ENCODE results near the gene CCDC63.

Gene CCDC63

DNA sequence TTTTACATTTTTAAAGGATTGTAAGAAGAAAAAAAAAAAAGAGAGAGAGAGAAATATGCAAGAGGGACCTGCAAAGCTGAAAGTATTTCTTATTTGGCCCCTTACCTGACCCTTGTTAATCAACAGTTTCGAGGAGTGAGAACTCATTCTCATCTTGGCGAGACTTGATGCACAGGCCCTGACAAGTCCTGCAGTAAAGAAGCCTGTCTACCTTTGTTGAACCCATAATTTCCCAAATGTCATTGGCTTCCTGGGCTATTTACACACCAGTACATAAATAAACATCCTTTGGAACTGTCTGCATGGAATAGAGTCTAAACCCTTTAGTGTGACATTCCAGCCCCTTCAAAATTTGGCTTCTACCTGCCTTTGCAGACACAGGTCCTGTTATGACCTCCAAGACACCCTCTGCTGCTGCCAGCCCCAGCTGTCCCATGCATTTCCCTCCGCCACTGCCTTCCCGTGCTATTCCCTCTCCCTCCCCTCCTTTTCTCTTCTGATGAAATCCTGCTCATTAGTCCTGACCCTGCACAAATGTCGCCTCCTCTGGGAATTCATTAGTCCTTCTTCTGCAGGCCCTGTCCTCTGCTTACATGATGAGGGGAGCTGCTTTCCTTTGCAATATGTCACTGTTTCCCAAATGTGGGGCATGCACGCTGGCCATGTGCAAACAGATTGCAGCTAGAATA, 38.5 kb downstream of the CCDC63 start:
- DNase-seq (ENCODE audit: low read depth) = no peak

DNA sequence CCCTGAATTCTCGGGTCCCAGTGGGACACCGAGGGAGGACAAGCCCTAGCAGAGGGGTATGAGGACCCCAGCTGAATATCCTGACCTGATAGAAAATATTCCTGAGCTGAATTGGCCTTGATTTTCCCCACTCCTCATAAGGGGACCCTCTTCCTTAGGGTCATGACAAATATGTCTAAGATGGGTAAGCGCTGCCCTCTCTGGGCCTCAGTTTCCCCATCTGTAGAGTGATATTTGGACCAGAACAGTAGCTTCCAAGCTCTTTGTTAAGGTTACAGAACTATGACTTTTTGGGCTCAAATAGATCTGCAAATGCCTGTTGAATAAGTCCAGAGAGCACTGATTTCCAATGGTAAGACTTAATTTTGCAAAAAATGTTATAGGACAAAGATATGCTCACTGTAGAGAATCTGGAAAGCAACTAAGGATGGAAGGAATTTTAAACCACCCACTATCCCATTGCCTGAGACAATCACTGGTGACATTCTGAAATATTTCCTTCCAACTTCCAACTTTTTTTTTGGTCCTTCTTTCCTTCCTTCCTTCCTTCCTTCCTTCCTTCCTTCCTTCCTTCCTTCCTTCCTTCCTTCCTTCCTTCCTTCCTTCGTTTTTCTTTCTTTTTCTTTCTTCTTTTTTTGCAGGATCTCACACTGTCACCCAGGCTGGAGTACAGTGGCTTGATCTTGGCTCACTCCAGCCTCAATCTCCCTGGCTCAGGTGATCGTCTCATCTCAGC, 41.6 kb downstream of the CCDC63 start:
- no peak for DNase-seq (ENCODE audit: low read depth)

DNA sequence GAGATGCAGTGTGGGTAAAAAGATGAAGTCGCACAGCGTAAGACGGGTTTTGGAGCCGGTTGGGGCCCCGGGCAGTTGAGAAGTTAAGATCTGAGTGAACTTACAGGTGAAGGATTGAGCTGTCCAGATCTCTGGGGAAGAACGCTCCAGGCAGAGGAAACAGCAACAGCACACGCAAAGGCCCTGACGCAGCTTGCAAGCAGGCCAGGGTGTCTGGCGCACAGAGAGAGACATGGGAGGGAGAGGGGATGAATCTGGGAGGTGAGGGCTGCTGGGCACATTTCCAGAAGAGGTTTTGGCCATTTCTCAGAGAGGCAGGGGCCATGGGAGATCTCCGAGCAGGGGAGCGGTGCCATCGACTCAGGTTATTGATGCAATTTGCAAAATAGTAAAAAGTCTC, 42.6 kb downstream of the CCDC63 start:
- no peak for DNase-seq (ENCODE audit: low read depth)

DNA sequence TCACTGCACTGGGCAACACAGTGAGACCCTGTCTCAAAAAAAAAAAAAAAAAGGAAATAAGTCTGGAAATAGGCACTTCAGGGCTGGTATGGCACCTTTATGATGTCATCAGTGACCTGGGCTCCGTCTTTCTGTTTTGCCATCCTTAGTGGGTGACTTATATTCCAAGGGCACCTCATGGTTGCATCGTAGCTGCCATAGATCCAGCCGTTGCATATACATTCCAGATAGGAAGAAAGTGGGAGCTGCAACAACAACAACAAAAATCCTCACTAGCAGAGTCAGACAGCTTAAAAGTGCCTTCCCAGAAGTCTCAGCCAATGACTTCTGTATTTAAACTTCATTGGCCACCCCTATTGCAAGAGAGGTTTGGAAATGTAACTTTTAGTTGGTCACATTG, 47.2 kb downstream of the CCDC63 start:
- no peak for DNase-seq (ENCODE audit: low read depth)

DNA sequence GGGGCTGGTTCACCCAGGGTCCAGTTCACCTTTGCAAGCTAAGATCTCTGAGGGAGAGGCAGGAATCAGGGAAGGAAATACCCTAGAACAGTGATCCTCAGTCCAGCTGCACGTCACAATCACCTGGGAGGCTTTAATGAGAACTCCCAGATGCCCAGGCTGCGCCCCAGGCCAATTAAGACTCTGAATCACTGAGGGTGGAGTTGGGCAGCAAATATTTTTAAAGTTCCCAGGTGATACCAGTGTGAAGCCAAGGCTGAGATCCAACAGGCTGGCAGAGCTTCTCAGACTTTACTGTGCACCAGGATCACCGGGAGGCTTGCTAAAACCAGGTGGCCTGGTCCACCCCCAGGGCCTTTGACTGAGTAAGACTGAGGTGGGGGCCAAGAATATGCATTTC, 49.8 kb downstream of the CCDC63 start:
- DNase-seq (ENCODE audit: low read depth) = no peak

DNA sequence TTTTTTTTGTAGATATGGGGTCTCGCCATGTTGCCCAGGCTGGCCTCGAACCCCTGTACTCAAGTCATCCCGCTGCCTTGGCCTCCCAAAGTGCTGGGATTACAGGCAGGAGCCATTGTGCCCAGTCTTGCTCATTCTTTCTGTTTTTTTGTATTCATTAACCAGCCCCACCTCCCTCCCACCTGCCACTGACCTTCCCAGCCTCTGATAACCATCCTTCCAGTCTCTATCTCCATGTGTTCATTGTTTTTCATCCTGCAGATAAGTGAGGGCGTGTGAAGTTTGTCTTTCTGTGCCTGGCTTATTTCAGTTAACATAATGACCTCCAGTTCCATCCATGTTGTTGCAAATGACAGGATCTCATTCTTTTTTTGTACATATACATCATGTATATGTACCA, 54.6 kb downstream of the CCDC63 start:
- DNase-seq (ENCODE audit: low read depth) = no peak

DNA sequence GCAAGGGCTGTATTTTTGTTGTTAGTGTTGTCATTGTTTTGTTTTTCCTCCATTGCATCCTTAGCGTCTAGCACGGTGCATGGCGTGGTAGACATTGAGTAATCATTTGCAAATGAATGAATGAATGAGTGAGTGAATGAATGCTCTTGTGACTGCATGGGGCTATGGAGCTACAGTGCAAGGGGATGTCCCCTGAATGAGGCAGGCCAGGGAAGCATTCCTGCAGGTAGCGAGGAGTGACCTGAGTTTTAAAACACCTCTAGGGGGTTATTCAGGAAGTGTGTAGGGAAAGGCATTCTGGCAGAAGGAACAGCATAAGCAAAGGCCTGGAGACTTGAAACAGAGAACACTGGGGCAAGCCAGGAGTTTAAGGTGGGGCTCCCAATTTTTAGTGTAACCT, 56.7 kb downstream of the CCDC63 start:
- no peak for DNase-seq (ENCODE audit: low read depth)

DNA sequence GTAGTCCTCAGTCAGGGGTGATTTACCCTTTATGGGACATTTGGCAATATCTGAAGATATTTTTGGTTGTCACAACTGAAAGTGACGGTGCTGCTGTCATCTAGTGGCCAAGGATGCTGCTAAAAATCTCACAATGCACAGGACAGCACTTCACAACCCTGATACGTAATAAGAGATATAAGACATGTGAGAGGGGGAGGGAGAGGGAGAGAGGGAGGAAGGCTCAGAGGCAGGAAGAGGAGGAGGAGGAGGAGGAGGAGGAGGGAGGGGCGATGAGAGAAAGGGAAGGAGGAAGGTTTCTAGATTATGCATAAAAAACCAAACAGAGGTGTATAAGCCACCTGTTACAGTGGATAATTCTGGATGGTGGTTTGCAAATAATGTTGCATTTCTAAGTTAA, 59.3 kb downstream of the CCDC63 start:
- no peak for DNase-seq (ENCODE audit: low read depth)

DNA sequence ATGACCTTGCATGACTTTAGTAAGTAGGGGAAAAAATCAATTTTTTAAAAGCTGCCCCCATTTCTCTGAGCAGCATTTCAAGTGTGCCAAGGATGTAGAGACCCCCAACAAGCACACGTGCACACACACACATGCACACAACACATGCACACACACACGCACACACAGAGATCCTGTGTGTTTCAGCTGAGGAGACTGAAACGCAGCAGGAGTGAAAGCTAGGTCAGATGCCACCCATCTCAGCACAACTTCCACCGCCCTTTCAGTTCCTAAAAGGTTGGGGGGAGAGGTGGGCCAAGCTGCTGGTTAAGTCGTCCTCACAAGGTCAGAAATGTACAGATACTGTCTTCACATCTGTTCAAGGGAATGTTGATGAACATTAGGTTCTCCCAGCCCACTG, 59.7 kb downstream of the CCDC63 start:
- DNase-seq (ENCODE audit: low read depth) = no peak

DNA sequence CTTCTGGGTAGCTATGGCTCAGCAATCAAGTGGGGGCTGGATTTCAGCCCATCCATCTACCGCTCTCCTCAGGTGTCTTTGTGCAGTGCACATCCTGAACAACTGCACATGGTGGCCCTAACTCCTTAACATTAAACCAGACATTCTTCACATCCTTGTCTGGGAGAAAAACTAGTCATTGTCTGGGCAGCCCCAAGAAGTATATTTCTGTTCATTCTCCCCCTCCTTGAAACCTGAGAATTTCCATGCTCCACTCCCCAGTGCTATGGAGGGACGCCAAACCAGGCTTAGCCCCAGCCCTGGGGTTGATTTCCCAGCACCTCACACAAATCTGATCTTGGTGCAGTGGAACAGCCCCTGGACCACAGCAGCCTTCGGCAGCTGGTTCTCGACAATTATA, 60.2 kb downstream of the CCDC63 start:
- DNase-seq (ENCODE audit: low read depth) = no peak

DNA sequence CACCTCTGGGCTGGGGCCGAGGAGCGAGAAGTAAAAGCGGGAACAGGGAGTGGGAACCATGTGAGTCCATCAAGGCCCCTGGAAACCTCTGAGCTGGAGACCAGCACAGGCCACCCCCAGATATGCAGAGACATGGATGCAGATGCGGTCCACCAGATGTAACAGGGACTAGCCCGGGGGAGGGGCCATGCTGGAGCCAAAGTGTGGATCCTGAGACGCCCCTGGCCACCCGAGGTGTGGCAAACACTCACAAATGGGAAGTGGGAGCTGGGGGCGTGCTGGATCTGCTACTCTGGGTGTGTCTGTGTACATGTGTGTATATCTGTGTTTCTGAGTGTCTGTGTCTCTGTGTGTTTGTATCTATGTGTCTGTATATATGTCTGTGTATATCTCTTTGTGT, 60.8 kb downstream of the CCDC63 start:
- no peak for DNase-seq (ENCODE audit: low read depth)

DNA sequence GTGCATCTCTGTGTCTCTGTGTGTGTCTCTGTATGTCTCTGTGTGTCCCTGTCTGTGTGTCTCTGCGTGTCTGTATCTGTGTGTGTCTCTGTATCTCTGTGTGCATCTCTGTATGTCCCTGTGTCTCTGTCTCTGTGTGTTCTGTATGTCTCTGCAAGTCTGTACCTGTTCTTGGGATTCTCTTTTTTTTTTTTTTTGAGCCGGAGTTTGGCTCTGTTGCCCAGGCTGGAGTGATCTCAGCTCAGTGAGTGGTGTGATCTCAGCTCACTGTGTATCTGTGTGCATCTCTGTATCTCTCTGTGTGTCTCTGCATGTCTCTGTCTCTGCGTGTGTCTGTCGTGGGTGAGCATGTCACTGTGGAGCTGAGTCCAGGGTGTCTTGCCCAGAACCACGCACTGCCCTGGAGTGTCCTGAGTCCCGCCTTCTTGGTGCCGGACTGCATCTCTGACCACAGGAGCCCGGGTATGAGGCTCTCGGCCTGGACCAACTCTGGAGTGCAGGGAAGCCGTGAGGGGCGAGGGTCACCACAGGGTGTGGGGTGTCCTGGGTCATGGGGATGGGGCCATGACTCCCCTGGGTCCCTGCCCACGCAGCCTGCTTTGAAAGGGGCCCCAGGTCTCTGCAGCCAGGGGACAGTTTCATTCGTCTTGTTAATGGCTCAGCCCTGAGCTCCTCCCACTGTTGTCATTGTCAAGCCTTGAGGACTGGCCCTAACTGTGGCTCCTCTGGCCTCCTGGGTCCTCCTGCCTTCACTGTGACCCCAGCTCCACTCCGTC, 61.8 kb downstream of the CCDC63 start:
- no peak for DNase-seq (ENCODE audit: low read depth)

DNA sequence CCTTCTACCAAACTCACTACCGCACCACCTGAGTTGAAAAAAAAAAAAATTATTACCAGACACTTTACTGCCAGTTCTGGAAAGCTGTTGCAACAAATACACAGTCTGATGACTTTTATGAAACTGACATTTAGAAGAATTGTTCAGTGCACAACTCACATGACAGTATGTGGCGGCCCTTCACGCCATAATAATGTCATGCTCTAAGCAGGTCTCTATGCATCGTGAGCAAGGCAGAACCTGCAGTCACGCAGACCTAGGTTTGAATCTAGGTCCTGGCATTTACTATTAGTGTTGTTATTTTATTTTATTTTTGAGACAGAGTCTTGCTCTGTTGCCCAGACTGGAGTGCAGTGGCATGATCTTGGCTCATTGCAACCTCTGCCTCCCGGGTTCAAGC, 65.5 kb downstream of the CCDC63 start:
- DNase-seq (ENCODE audit: low read depth) = no peak

DNA sequence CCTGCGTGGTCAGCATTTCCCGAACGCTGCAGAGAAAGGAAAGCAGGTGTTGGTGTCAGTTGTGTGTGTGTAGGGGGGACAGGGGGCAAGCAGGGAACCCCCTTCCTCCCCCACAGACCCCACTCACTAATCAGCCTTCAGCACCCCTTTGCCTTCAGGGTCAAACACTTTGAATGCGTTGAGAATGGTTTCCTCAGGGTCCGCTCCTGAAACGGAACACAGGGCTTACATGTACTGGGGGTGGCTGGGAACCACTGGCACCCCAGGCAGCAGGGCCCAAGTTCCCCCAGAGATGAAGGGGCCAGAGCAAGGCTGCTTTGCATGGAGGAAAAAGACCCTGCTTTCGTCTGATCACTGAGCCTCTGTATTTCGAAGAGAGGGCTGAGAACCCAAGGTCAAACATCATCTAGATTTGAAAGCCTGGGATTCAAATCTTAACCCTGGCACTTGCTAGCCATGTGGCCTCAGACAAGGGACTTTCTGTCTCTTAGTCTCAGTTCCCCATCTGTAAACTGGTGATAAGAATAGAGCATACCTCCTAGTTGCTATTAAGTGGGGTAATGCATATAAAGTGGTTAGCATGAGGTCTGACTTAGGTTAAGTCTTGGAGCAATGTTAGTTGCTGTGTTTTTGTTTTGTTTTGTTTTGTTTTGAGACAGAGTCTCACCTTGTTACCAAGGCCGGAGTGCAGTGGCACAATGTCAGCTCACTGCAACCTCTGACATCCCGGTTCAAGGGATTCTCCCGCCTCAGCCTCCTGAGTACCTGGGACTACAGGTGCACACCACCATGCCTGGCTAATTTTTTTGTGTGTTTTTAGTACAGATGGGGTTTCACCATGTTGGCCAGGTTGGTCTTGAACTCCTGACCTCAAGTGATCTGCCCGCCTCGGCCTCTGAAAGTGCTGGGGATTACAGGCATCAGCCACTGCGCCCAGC, 66.6 kb downstream of the CCDC63 start:
- DNase-seq (ENCODE audit: low read depth) = no peak

DNA sequence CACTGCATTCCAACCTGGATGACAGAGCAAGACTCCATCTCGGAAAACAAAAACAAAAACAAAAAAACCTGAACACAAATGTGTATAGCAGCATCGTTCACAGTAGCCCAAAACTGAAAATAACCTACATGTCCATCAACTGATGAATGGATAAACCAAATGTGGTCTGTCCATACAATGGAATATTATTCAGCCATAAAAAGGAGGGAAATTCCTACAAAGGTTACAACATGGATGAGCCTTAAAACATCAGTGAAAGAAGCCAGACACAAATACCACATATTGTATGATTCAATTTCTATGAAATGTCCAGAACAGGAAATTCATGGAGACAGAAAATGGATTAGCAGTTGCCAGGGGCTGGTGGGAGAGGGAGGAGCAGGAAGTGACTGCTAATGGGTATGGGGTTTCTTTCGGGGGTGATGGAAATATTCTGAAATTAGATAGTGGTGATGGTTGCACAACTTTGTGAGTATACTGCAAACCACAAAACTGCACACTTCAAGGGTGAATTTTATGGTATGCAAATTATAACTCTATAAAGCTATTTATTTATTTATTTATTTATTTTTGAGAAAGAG, 69.6 kb downstream of the CCDC63 start:
- DNase-seq (ENCODE audit: low read depth) = no peak

DNA sequence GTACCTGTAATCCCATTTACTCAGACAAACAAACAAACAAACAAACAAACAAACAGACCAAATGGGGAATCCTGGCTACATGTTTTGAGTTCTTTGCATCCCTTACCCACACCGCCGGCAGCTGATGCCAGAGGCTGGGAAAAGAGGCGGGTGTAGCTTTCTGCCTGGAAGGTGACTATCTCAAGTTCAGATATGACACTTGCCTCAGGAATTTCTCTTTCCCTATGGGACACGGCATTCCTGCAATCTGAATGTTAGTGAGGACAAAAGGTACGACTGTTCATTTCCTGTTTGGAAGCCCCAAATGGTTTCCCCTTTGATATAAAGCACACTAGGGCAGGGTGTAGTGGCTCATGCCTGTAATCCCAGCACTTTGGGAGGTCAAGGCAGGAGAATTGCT, 70.7 kb downstream of the CCDC63 start:
- no peak for DNase-seq (ENCODE audit: low read depth)

DNA sequence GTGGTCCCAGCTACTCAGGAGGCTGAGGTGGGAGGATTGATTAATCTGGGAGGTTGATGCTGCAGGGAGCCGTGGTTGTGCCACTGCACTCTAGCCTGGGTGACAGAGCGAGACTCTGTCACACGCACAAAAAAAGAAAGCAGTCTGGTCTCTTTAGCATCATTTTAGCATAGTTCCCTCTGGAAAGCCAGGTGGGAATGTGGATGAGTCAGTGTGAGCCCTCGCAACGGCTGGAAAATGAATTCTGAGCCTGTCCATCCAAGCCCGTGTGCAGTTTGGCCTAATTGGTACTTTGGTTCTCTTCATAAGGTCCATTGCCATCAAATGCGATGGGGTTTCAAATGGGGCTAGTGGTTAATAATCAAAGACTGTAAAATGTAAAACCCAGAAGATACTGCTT, 71.2 kb downstream of the CCDC63 start:
- DNase-seq (ENCODE audit: low read depth) = no peak

DNA sequence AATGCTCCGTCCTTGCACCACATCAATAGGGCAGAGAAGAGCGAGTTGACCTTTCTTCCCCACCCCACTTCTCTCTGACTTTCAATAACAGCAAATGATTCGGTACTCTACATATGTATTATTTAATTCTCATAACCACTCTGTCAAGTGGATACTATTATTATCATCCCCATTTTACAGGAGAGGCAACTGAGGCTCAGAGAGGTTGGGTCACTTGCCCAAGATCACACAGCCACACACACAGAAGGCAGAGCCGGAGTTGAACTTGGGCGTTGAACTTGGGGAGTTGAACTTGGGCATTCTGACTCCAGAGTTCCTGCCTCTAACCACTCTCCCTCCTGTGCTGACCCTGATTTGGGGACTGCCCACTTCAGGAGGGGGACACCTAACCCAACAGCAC, 72.9 kb downstream of the CCDC63 start:
- no peak for DNase-seq (ENCODE audit: low read depth)

DNA sequence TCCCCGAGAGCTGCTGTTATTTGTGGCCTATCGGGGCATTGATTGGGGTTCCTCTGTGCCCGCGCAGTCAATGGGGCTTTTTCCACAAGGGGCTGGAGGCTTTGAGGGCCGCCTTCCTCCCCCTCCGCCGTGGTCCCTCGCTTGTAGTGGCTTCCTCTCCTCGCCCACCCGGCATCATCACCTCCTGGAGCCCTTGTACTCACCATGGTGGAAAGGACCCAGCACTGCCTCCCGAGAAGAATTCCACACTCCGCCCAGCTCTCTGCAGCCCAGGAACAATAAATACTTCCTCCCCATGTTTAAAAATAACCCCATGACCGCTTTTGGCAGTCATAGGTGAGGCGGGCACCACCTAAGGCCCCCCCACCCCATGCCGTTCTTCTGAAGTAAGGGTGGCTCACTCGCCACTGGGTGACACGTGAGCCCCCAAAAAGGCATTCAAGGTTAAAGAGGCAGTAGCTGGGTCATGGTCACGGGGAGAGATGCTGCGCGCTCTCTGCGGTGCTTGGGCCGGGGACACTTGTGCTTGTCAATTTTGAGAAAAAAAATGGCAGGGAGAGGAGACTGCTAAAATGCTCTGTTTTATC, 73.6 kb downstream of the CCDC63 start, which contains the start of gene MYL2:
Gene MYL2, minus strand, starts transcription at position 256 of the 587 bp plus-strand sequence. Its CDS starts 50 bp downstream, at position 206.
- DNase-seq (ENCODE audit: low read depth) = no peak

DNA sequence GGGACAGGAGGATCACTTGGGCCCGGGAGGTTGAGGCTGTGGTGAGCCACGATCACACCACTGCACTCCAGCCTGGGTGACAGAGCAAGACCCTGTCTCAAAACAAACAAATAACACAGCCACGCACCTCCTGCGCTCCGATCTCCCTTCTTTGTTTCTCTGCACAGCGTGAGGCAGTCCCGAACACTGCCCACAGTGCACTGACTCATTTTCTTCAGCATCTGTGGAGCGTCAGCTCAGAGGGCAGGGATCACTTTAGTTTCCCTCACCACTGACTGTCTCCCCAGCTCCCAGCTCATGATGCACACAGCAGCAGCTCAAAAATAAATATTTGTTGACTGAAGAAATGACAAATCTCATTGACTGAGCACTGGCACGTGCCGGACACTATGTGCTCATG, 74.5 kb downstream of the CCDC63 start:
- no peak for DNase-seq (ENCODE audit: low read depth)

DNA sequence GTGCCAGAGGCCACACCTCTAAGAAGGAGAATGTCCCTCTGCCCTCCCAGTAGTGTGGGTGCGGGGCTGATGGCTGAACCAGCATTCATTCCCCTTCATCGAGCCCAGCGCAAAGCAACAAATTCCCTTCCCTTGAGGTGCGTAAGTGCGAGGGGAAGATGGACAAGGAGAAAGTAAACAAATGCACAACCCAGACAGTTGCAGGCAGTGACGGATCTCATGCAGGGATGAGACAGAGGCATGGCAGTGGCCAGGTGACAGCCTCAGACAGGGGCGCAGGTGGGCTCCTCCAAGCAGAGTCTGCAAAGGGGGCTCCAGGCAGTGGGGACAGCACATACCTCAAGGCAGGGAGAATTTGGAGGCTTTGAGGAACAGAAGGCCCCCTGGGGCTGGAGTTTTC, 75.9 kb downstream of the CCDC63 start:
- no peak for DNase-seq (ENCODE audit: low read depth)

Measured in activated T-cell treated with anti-CD3 and anti-CD28 coated beads for 24 hours (primary cell).